Activated CD8-positive, alpha-beta T cell treated with anti-CD3 and anti-CD28 coated beads, Interleukin-2, amount 10 ng/mL, durations not matched to agents 7 days and 5 days (primary cell): ENCODE measurements around the gene EGFL8. TPM values are rescaled to one million over a fixed set of nuclear protein-coding genes. Genes with fewer than 3 reads are reported as not detected.
"Not testable (repeated sequence)": the region's sequence is repeated elsewhere in the genome, so short reads cannot be mapped to it uniquely, and the experiment has no call there.

Experiments used
- ATAC-seq: fragments of 150-1000 bp; cut with Tn5 transposase; one replicate; pipeline ENCODE4 v1.10.0; 2021; ENCODE audit warnings: moderate library complexity
- CTCF ChIA-PET: fragments of 350-600 bp; sonication (Branson Sonifier 250); formaldehyde crosslinking; loops from one replicate; lab custom pipeline; 2021; ENCODE audit warnings: antibody characterized with exemption; lab: Charles Lee
- POLR2A ChIA-PET: fragments of 350-600 bp; sonication (Branson Sonifier 250); formaldehyde crosslinking; loops from one replicate; lab custom pipeline; 2021; ENCODE audit warnings: antibody characterized with exemption; lab: Charles Lee
- DNase-seq: peaks from one replicate; pipeline ENCODE4 v3.0.0-alpha.2; 2020
- H3K27ac Mint-ChIP-seq: one replicate; pipeline ENCODE4 v1.8.0; 2021; ENCODE audit warnings: mild to moderate bottlenecking, mixed read lengths
- H3K27me3 Mint-ChIP-seq: one replicate; pipeline ENCODE4 v1.8.0; 2021; ENCODE audit warnings: low read depth, mixed read lengths
- H3K36me3 Mint-ChIP-seq: one replicate; pipeline ENCODE4 v1.8.0; 2021; ENCODE audit warnings: low read depth, mixed read lengths
- H3K4me1 Mint-ChIP-seq: one replicate; pipeline ENCODE4 v1.8.0; 2021; ENCODE audit warnings: low read depth, mixed read lengths
- H3K4me3 Mint-ChIP-seq: one replicate; pipeline ENCODE4 v1.8.0; 2021; ENCODE audit warnings: mild to moderate bottlenecking, mixed read lengths
- H3K9me3 Mint-ChIP-seq: one replicate; pipeline ENCODE4 v1.8.0; 2022; ENCODE audit warnings: mixed read lengths; ENCODE audit not compliant: insufficient read depth
- total RNA-seq, 2 experiments: library from RNA; stranded (reverse); gene quantifications; one replicate each; pipeline ENCODE4 v1.2.3, GENCODE V29; 2021

EGFL8 gene
- total RNA-seq, 2 experiments from 2014 or later: 9.8 to 12.2 TPM

DNA sequence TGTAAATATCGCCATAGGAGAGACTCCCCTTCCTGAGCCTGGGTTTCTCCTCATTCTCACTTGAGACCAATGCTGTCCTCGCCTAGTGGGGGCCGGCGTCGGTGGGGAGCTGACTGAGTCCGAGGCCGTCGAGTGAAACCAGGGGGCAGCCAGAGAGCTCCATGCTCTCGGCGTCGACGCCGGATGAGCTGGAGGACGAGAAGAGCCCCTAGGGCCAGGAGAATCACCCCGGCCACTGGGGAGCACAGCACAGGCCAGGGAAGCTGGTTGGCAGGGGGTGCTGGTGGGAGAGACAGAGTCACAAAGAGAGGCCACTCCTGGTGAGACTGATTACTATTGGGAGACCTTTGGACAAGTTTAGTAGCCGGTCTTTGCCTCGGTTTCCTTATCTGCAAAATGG, 34.5 kb downstream of the EGFL8 start:
- CTCF ChIA-PET: no interaction called here

DNA sequence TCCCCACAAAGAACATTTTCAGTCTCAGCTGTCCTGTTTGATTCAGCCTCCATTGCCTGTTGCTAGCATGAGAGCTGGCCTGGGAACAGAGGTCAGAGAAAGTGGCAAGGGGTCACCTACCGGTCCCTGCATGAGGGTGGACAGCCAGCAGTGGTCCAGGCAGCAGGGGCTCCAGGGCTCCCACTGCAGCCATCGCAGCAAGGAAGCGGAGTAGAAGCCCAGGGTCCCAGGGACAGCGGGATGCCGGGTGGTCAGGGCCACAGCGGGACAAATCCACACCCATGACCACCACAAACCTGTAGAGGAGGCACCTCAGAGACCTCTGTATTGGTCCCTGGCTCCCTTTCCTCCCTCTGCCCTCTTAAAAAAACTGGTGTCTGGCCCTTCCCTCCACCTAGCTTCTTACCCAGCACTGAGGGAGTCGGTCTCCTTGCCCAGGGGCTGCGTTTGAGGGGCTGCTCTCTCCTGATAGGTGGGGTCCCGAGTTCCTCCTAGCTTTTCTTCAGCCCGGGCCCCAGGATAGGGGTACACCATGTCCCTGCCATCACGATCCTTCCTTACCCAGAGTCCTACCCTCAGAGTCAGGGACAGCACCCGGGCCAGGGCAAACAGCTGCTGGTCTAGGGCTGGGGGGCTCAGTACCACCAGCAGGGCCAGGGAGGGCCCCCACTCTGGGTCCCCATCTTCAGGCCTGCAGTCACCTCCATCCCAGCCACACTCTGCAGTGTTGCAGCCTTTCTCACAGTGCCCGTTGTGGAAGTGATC, 36.5 kb downstream of the EGFL8 start:
- ChIA-PET POLR2A (no interaction called here), CTCF (no interaction called here)
- ATAC-seq (no peak), DNase-seq (no peak)
- Mint-ChIP-seq H3K36me3 (peaks cover 1% of the 10 kb centered on the region), H3K9me3 (no peaks in the 10 kb centered on the region), H3K4me1 (peaks cover 9% of the 10 kb centered on the region), H3K4me3 (no peak overlapping the region), H3K27ac (no peak overlapping the region), H3K27me3 (peaks cover 11% of the 10 kb centered on the region)

More for the DNA sequence above, 34.5 kb downstream of the EGFL8 start:
- Mint-ChIP-seq H3K9me3 (no peaks in the 10 kb centered on the region), H3K4me3 (no peak overlapping the region), H3K36me3 (peaks cover 1% of the 10 kb centered on the region), H3K27ac (no peak overlapping the region), H3K27me3 (peaks cover 2% of the 10 kb centered on the region), H3K4me1 (peaks cover 25% of the 10 kb centered on the region)
- POLR2A ChIA-PET: no interaction called here
- no peak for ATAC-seq
- DNase-seq: no peak

- Mint-ChIP-seq H3K4me3 (no peak overlapping the region), H3K36me3 (no peaks in the 10 kb centered on the region), H3K4me1 (peaks cover under 1% of the 10 kb centered on the region), H3K27me3 (peaks cover 15% of the 10 kb centered on the region), H3K27ac (no peak overlapping the region), H3K9me3 (no peaks in the 10 kb centered on the region)
- ChIA-PET CTCF (interaction anchor here (0.6 kb wide), 1 partner anchor 40 kb away, joined by 4 read pairs; no protein-coding TSS in a partner anchor), POLR2A (no interaction called here)
- ATAC-seq (no peak), DNase-seq (no peak)
Observed at GRCh38 chr6:32202186-32202585, 37.8 kb downstream of the EGFL8 start.

DNA sequence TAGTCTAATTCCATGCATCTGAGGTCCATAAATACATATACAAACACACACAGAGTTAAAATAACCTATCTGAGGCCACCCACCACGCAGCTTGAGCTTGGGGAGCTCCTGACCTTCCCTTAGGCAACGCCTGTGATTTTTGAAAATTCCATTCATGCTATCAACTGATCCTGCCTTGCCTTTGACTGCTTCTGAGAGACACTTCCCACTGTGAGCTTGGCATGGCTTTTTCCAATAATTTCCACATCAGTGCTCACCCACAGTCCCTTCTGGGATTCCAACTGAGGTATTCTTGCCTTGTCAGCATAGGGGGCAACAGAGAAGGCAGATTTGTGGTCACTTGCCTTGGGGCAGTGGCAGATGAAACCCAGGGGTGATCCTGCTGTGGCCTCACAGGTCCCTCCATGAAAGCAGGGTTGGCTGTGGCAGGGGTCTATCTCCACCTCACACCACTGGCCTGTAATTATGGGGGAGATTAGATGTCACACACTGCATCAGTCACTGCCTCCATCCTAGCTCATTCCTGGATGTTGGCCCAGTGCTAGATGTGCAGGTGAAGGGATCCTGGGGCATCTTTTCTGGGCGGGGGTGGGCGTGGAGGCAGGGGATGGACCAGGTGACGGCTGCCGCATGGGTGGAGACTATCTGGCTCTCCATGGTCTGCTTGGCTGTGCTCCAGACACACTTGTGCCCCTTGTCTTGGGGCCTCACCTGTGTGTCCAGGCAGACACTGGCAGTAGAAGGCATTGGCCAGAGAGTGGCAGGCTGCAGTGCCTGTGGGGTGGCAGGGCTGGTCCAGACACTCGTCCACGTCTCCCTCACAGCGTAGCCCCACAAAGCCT, 39.3 kb downstream of the EGFL8 start:
- ATAC-seq: no peak
- CTCF ChIA-PET: no interaction called here

GRCh38 chr6:32204268-32204715, 39.9 kb downstream of the EGFL8 start:
- no peak for ATAC-seq
- Mint-ChIP-seq H3K27ac (no peak overlapping the region), H3K27me3 (peaks cover 19% of the 10 kb centered on the region), H3K4me1 (no peaks in the 10 kb centered on the region), H3K9me3 (no peaks in the 10 kb centered on the region), H3K4me3 (no peak overlapping the region), H3K36me3 (no peaks in the 10 kb centered on the region)
- POLR2A ChIA-PET: no interaction called here
- no peak for DNase-seq
- CTCF ChIA-PET: no interaction called here

More for the DNA sequence above, 39.3 kb downstream of the EGFL8 start:
- Mint-ChIP-seq H3K4me1 (no peaks in the 10 kb centered on the region), H3K9me3 (no peaks in the 10 kb centered on the region), H3K4me3 (no peak overlapping the region), H3K27me3 (peaks cover 17% of the 10 kb centered on the region), H3K27ac (no peak overlapping the region), H3K36me3 (no peaks in the 10 kb centered on the region)
- POLR2A ChIA-PET: no interaction called here
- no peak for DNase-seq

- POLR2A ChIA-PET: no interaction called here
- CTCF ChIA-PET: no interaction called here
- Mint-ChIP-seq H3K27me3 (peaks cover 18% of the 10 kb centered on the region), H3K36me3 (no peaks in the 10 kb centered on the region), H3K4me3 (no peak overlapping the region), H3K27ac (no peak overlapping the region), H3K9me3 (no peaks in the 10 kb centered on the region), H3K4me1 (no peaks in the 10 kb centered on the region)
- ATAC-seq (no peak), DNase-seq (no peak)
Observed at GRCh38 chr6:32208996-32209395, 44.6 kb downstream of the EGFL8 start.

- no peak for ATAC-seq
- no peak overlapping the region for H3K4me3 Mint-ChIP-seq
- no peak for DNase-seq
- no peaks in the 10 kb centered on the region for H3K36me3 Mint-ChIP-seq
- peaks cover 9% of the 10 kb centered on the region for H3K27me3 Mint-ChIP-seq
- POLR2A ChIA-PET: no interaction called here
- H3K4me1 Mint-ChIP-seq: peaks cover 2% of the 10 kb centered on the region
- CTCF ChIA-PET: no interaction called here
- no peak overlapping the region for H3K27ac Mint-ChIP-seq
- no peaks in the 10 kb centered on the region for H3K9me3 Mint-ChIP-seq
Observed at GRCh38 chr6:32210191-32210601, 45.8 kb downstream of the EGFL8 start.

GRCh38 chr6:32211432-32211831, 47.0 kb downstream of the EGFL8 start:
- POLR2A ChIA-PET, ATAC-seq, H3K27me3 Mint-ChIP-seq: not testable (repeated sequence)

GRCh38 chr6:32212076-32212760, 47.8 kb downstream of the EGFL8 start:
- Mint-ChIP-seq H3K27ac (no peak overlapping the region), H3K4me3 (no peak overlapping the region)
- POLR2A ChIA-PET: no interaction called here

More at GRCh38 chr6:32211432-32211831, 47.0 kb downstream of the EGFL8 start:
- not testable (repeated sequence) for DNase-seq, H3K27ac Mint-ChIP-seq, H3K4me3 Mint-ChIP-seq, H3K9me3 Mint-ChIP-seq, H3K36me3 Mint-ChIP-seq, H3K4me1 Mint-ChIP-seq
- CTCF ChIA-PET: interaction anchor here (1.1 kb wide), 1 partner anchor 66 kb away, joined by 4 read pairs; no protein-coding TSS in a partner anchor

DNA sequence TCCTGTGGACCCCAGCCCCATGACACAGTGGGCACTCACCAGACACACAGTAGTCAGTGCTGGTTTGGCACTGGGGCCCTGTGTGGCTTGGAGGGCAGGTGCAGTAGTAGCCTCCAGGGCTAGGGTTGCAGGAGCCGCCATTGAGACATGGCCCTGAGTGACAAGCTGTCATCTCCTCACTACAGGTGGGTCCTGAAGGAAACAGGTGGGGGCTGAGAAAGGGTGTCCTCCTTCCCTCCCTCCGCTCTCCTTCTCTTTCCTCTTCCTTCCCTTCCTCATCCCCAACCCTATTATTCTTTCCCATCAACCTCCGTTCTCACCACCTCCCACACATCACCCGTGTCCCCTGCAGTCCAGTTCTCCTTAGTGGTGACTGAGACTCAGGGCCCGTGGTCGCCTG, 49.3 kb downstream of the EGFL8 start:
- no peaks in the 10 kb centered on the region for H3K36me3 Mint-ChIP-seq
- CTCF ChIA-PET: no interaction called here
- ATAC-seq (no peak), DNase-seq (no peak)
- no peaks in the 10 kb centered on the region for H3K9me3 Mint-ChIP-seq
- H3K4me3 Mint-ChIP-seq: no peak overlapping the region
- H3K4me1 Mint-ChIP-seq: peaks cover 8% of the 10 kb centered on the region
- POLR2A ChIA-PET: no interaction called here
- H3K27ac Mint-ChIP-seq: no peak overlapping the region
- H3K27me3 Mint-ChIP-seq: peaks cover 2% of the 10 kb centered on the region

More at GRCh38 chr6:32212076-32212760, 47.8 kb downstream of the EGFL8 start:
- Mint-ChIP-seq H3K9me3 (no peaks in the 10 kb centered on the region), H3K27me3 (peaks cover 5% of the 10 kb centered on the region), H3K4me1 (peaks cover 8% of the 10 kb centered on the region), H3K36me3 (no peaks in the 10 kb centered on the region)
- DNase-seq (no peak), ATAC-seq (no peak)
- CTCF ChIA-PET: interaction anchor here (1.1 kb wide), 1 partner anchor 67 kb away, joined by 4 read pairs; no protein-coding TSS in a partner anchor

GRCh38 chr6:32214126-32214525, 49.7 kb downstream of the EGFL8 start:
- ChIA-PET CTCF (no interaction called here), POLR2A (no interaction called here)
- Mint-ChIP-seq H3K4me1 (peaks cover 8% of the 10 kb centered on the region), H3K9me3 (no peaks in the 10 kb centered on the region), H3K36me3 (no peaks in the 10 kb centered on the region), H3K27ac (no peak overlapping the region), H3K27me3 (no peaks in the 10 kb centered on the region), H3K4me3 (no peak overlapping the region)
- ATAC-seq: no peak
- no peak for DNase-seq
